H9 (cell line): Measurements from ENCODE around the gene SKAP1. TPM values are rescaled to one million over a fixed set of nuclear protein-coding genes. Genes with fewer than 3 reads are reported as not detected.

Source experiments
- DNase-seq: peaks from one replicate; pipeline ENCODE4 v3.0.0-alpha.2; 2017
- H2AFZ ChIP-seq: one replicate; pipeline ENCODE4 v1.6.1; 2013; ENCODE audit warnings: mild to moderate bottlenecking, low read length, control low read depth, moderate library complexity
- H2AK5ac ChIP-seq: 2 replicates; pipeline ENCODE4 v1.6.1; 2013; ENCODE audit warnings: low read length, control low read depth, mixed read lengths; ENCODE audit not compliant: insufficient read length
- H2BK120ac ChIP-seq: one replicate; pipeline ENCODE4 v1.6.1; 2013; ENCODE audit warnings: low read depth, mild to moderate bottlenecking, low read length, control low read depth, inconsistent platforms; ENCODE audit not compliant: poor library complexity, severe bottlenecking
- H2BK12ac ChIP-seq: 2 replicates; pipeline ENCODE4 v1.6.1; 2013; ENCODE audit warnings: low read length, control low read depth, mixed read lengths, low read depth; ENCODE audit not compliant: insufficient read length
- H2BK15ac ChIP-seq: 2 replicates; pipeline ENCODE4 v1.6.1; 2013; ENCODE audit warnings: low read depth, low read length, control low read depth
- H2BK20ac ChIP-seq: one replicate; pipeline ENCODE4 v1.6.1; 2013; ENCODE audit warnings: low read depth, mild to moderate bottlenecking, low read length, control low read depth, inconsistent platforms; ENCODE audit not compliant: poor library complexity, severe bottlenecking
- H2BK5ac ChIP-seq: 2 replicates; pipeline ENCODE4 v1.6.1; 2013; ENCODE audit warnings: low read length, control low read depth, mixed read lengths; ENCODE audit not compliant: insufficient read length
- H3K14ac ChIP-seq: 2 replicates; pipeline ENCODE4 v1.6.1; 2013; ENCODE audit warnings: low read length, control low read depth; ENCODE audit not compliant: insufficient read depth
- H3K18ac ChIP-seq: 2 replicates; pipeline ENCODE4 v1.6.1; 2013; ENCODE audit warnings: low read depth, mild to moderate bottlenecking, mixed read lengths, low read length, control low read depth; ENCODE audit not compliant: insufficient read length
- H3K23ac ChIP-seq: 2 replicates; pipeline ENCODE4 v1.6.1; 2013; ENCODE audit warnings: low read length, control low read depth, mixed read lengths, low read depth; ENCODE audit not compliant: insufficient read length
- H3K23me2 ChIP-seq: 2 replicates; pipeline ENCODE4 v1.6.1; 2013; ENCODE audit warnings: low read depth, mild to moderate bottlenecking, mixed read lengths, low read length, control low read depth; ENCODE audit not compliant: insufficient read length, poor library complexity, severe bottlenecking
- H3K27ac ChIP-seq: 2 replicates; pipeline ENCODE4 v1.5.1; 2013; ENCODE audit warnings: low read length, control low read depth, mixed read lengths, low read depth; ENCODE audit not compliant: insufficient read length
- H3K27me3 ChIP-seq: 2 replicates; pipeline ENCODE4 v1.6.1; 2013; ENCODE audit warnings: low read length, control low read depth, inconsistent platforms; ENCODE audit not compliant: insufficient read depth
- H3K4ac ChIP-seq: 2 replicates; pipeline ENCODE4 v1.6.1; 2013; ENCODE audit warnings: low read depth, mild to moderate bottlenecking, control low read depth, inconsistent platforms, low read length, moderate library complexity
- H3K4me1 ChIP-seq: 2 replicates; pipeline ENCODE4 v1.6.1; 2013; ENCODE audit warnings: low read length, control low read depth, inconsistent platforms; ENCODE audit not compliant: insufficient read depth
- H3K4me2 ChIP-seq: 2 replicates; pipeline ENCODE4 v1.6.1; 2013; ENCODE audit warnings: low read length, control low read depth, mixed read lengths; ENCODE audit not compliant: insufficient read length, insufficient read depth
- H3K56ac ChIP-seq: 2 replicates; pipeline ENCODE4 v1.6.1; 2013; ENCODE audit warnings: low read depth, mild to moderate bottlenecking, mixed read lengths, low read length, control low read depth; ENCODE audit not compliant: insufficient read length
- H3K79me1 ChIP-seq: 2 replicates; pipeline ENCODE4 v1.6.1; 2013; ENCODE audit warnings: low read depth, mild to moderate bottlenecking, moderate library complexity, low read length, control low read depth, inconsistent platforms; ENCODE audit not compliant: insufficient read depth, poor library complexity, severe bottlenecking
- H3K79me2 ChIP-seq: 2 replicates; pipeline ENCODE4 v1.6.1; 2013; ENCODE audit warnings: low read length, control low read depth, inconsistent platforms; ENCODE audit not compliant: insufficient read depth
- H3K9ac ChIP-seq: 2 replicates; pipeline ENCODE4 v1.6.1; 2013; ENCODE audit warnings: low read length, control low read depth, mixed read lengths; ENCODE audit not compliant: insufficient read length; ENCODE audit errors: extremely low read depth
- H3K9me3 ChIP-seq: one replicate; pipeline ENCODE4 v1.6.1; 2013; ENCODE audit warnings: low read depth, low read length, inconsistent platforms; ENCODE audit not compliant: control insufficient read depth
- H3T11ph ChIP-seq: one replicate; pipeline ENCODE4 v1.6.1; 2013; ENCODE audit warnings: mild to moderate bottlenecking, low read length, control low read depth, inconsistent platforms
- H4K20me1 ChIP-seq: one replicate; pipeline ENCODE4 v1.6.1; 2013; ENCODE audit not compliant: control insufficient read depth, insufficient read length, insufficient read depth
- H4K5ac ChIP-seq: 2 replicates; pipeline ENCODE4 v1.6.1; 2013; ENCODE audit warnings: low read depth, mild to moderate bottlenecking, mixed read lengths, low read length, control low read depth; ENCODE audit not compliant: insufficient read length
- H4K8ac ChIP-seq: replicated peaks from 2 replicates; pipeline ENCODE4 v1.6.1; 2013; ENCODE audit warnings: low read length, control low read depth, mixed read lengths, low read depth; ENCODE audit not compliant: insufficient read length
- H4K91ac ChIP-seq: 2 replicates; pipeline ENCODE4 v1.6.1; 2013; ENCODE audit warnings: low read depth, mild to moderate bottlenecking, moderate library complexity, mixed read lengths, low read length, control low read depth; ENCODE audit not compliant: insufficient read length
- H3K27ac Mint-ChIP-seq, 3 experiments: 2 replicates in 2 of 3; 3 replicates in 1 of 3; pipeline ENCODE4 v1.8.0; 2020 to 2021; ENCODE audit warnings: mixed read lengths in 3 of 3, mild to moderate bottlenecking in 1 of 3, moderate library complexity in 1 of 3
- H3K27me3 Mint-ChIP-seq: 2 replicates; pipeline ENCODE4 v1.8.0; 2021; ENCODE audit warnings: low read depth, mild to moderate bottlenecking, moderate library complexity, mixed read lengths
- H3K36me3 Mint-ChIP-seq, 3 experiments: 2 replicates in 2 of 3; 3 replicates in 1 of 3; pipeline ENCODE4 v1.8.0; 2020 to 2021; ENCODE audit warnings: low read depth in 3 of 3, mixed read lengths in 3 of 3; ENCODE audit not compliant: insufficient read depth in 1 of 3
- H3K4me1 Mint-ChIP-seq, 2 experiments: 2 replicates each; pipeline ENCODE4 v1.8.0; 2020; ENCODE audit warnings: mixed read lengths in 2 of 2
- H3K4me3 Mint-ChIP-seq, 2 experiments: 2 replicates in 1 of 2; 3 replicates in 1 of 2; pipeline ENCODE4 v1.8.0; 2020 to 2021; ENCODE audit warnings: mild to moderate bottlenecking in 2 of 2, mixed read lengths in 2 of 2, moderate library complexity in 1 of 2
- H3K9me3 Mint-ChIP-seq, 2 experiments: 2 replicates in 1 of 2; 3 replicates in 1 of 2; pipeline ENCODE4 v1.8.0; 2020; ENCODE audit warnings: mild to moderate bottlenecking in 2 of 2, mixed read lengths in 2 of 2, moderate library complexity in 1 of 2
- CTCF ChIP-seq: fragments of 200-600 bp; sonication (generic); conservative IDR thresholded peaks from 3 replicates; pipeline ENCODE4 v1.8.0; 2021; ENCODE audit warnings: antibody characterized with exemption, mild to moderate bottlenecking
- WGBS: extraction: QIAGEN DNeasy Blood & Tissue Kit; methylation state at CpG from one replicate; pipeline ENCODE4 v1.1.7; 2013; ENCODE audit warnings: missing lambda C conversion rate, low lambda C conversion rate, mixed read lengths; ENCODE audit not compliant: insufficient read length; ENCODE audit errors: extremely low coverage; 5-methylcytosine and 5-hydroxymethylcytosine counted together
- total RNA-seq: library from RNA; stranded (reverse); gene quantifications from 2 replicates; pipeline ENCODE4 v1.2.1, GENCODE V29; 2021

The SKAP1 gene
- total RNA-seq, 1 experiment from 2014 or later = not detected

- H3K79me2 ChIP-seq = no peaks in the 10 kb centered on the region
- no peak overlapping the region for H3K4ac ChIP-seq
- Mint-ChIP-seq H3K4me1 (peaks cover 15 to 20% of the 10 kb centered on the region in 2 experiments), H3K27me3 (peaks cover under 1% of the 10 kb centered on the region; the same call in 1 of the 2 replicates), H3K4me3 (no peak overlapping the region), H3K27ac (no peak overlapping the region), H3K9me3 (no peaks in the 10 kb centered on the region), H3K36me3 (no peaks in the 10 kb centered on the region)
- no peaks in the 10 kb centered on the region for H3K9me3 ChIP-seq
- H3K56ac ChIP-seq = no peak overlapping the region
- H3K79me1 ChIP-seq = no peaks in the 10 kb centered on the region
- H3K14ac ChIP-seq = no peak overlapping the region
- H4K5ac ChIP-seq = no peak overlapping the region
- H4K20me1 ChIP-seq = no peaks in the 10 kb centered on the region
- no peak overlapping the region for H2BK5ac ChIP-seq
- H3K23ac ChIP-seq = no peak overlapping the region
- no peak for TF ChIP-seq CTCF
- no peak overlapping the region for H4K8ac ChIP-seq
- H2AFZ ChIP-seq = no peak overlapping the region
- no peaks in the 10 kb centered on the region for H3K27me3 ChIP-seq
- no peak overlapping the region for H2AK5ac ChIP-seq
- no CpG with 5 or more reads among the region's 2 CpGs for WGBS
- H3K18ac ChIP-seq = no peak overlapping the region
- H2BK15ac ChIP-seq = no peak overlapping the region
- no peak for DNase-seq
- no peak overlapping the region for H2BK12ac ChIP-seq
- 0 out of 2 replicates have a peak, but pooled peaks cover 4% of the 10 kb centered on the region for H3K4me1 ChIP-seq
- no peak overlapping the region for H3K4me2 ChIP-seq
- H3T11ph ChIP-seq = no peak overlapping the region
- H3K27ac ChIP-seq = no peak overlapping the region
- no peak overlapping the region for H4K91ac ChIP-seq
- no peak overlapping the region for H2BK120ac ChIP-seq
- no peak overlapping the region for H3K9ac ChIP-seq
- H3K23me2 ChIP-seq = no peaks in the 10 kb centered on the region
- H2BK20ac ChIP-seq = no peak overlapping the region
These were observed 189.4 kb downstream of the SKAP1 start for GRCh38 chr17:48240562-48241130.
